UCSD-AML1 (cell line): ENCODE results near the gene ARID4B.
A peak's percentile ranks its signal among the peaks of the same experiment; 100 is the strongest.

Experiments
- DNase-seq: peaks from one replicate; lab custom pipeline; 2025; ENCODE audit not compliant: unreplicated experiment; lab: John Stamatoyannopoulos, UW

The ARID4B gene

GRCh38 chr1:235128456-235129328 is 199.3 kb downstream of the ARID4B start, which contains the start of gene TOMM20:
TSS of gene TOMM20 (minus strand) at chr1:235128837. CDS start at chr1:235128715, 122 bp downstream.
- peak; percentile 99 for DNase-seq

GRCh38 chr1:235127732-235128455 is 200.1 kb downstream of the ARID4B start:
- DNase-seq: no peak

GRCh38 chr1:235127203-235127602 is 200.8 kb downstream of the ARID4B start:
- DNase-seq: no peak

- no peak for DNase-seq
These were observed 203.3 kb downstream of the ARID4B start for GRCh38 chr1:235124665-235125064.

- no peak for DNase-seq
These were observed 203.9 kb downstream of the ARID4B start for GRCh38 chr1:235124111-235124510.

- no peak for DNase-seq
These were observed 205.6 kb downstream of the ARID4B start for GRCh38 chr1:235122348-235122747.
